ENCODE data around the gene MRTFB. TPM values are rescaled to one million over a fixed set of nuclear protein-coding genes. Genes with fewer than 3 reads are reported as not detected.

Gene MRTFB
- total and polyA plus RNA-seq, 8 donors = 4.3 to 81.6 (median 22.4) TPM

DNA sequence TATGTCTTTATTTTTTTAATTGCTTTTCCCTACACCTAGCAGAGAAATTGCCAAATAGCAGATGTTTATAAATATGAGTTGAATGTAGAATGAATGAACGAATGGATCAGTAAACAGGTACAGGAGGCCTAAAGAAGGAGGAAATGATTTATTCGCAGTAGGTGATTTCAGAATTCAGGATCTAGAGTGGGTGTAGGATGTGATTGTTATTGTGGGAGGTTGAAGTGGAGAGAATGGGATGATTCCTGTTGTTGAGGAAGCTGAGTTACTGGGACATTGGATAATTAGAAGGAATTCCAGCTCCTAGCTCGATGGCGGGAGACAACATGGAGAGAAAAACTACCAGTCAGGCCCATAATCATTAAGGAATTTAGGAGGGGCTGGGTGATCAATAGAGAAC, 42.2 kb downstream of the MRTFB start:
- no peaks in the 10 kb centered on the region for H3K36me3 ChIP-seq
- no peak overlapping the region for H3K27ac ChIP-seq
- no peak for TF ChIP-seq POLR2AphosphoS5 (IDR thresholded peaks at IDR 0.05)
- TF ChIP-seq EP300 (IDR thresholded peaks at IDR 0.05) = no peak
- TF ChIP-seq, protein P1, sequence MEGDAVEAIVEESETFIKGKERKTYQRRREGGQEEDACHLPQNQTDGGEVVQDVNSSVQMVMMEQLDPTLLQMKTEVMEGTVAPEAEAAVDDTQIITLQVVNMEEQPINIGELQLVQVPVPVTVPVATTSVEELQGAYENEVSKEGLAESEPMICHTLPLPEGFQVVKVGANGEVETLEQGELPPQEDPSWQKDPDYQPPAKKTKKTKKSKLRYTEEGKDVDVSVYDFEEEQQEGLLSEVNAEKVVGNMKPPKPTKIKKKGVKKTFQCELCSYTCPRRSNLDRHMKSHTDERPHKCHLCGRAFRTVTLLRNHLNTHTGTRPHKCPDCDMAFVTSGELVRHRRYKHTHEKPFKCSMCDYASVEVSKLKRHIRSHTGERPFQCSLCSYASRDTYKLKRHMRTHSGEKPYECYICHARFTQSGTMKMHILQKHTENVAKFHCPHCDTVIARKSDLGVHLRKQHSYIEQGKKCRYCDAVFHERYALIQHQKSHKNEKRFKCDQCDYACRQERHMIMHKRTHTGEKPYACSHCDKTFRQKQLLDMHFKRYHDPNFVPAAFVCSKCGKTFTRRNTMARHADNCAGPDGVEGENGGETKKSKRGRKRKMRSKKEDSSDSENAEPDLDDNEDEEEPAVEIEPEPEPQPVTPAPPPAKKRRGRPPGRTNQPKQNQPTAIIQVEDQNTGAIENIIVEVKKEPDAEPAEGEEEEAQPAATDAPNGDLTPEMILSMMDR (IDR thresholded peaks at IDR 0.05) = no peak
- TF ChIP-seq POLR2A (IDR thresholded peaks at IDR 0.05) = no peak
- WGBS, 5 donors = 82 to 90% (median 85%) methylated on average over 4 of the region's 4 CpGs
- H3K4me1 ChIP-seq = peaks cover 22 to 66% (median 48%) of the 10 kb centered on the region in 4 donors
- no peaks in the 10 kb centered on the region for H3K27me3 ChIP-seq
- no peak for DNase-seq
- H3K4me3 ChIP-seq = no peak overlapping the region
- H3K9me3 ChIP-seq = no peaks in the 10 kb centered on the region
- intact Hi-C loops (cut with DNase I; ENCODE audit: low total_unique reads) = no loop called here

DNA sequence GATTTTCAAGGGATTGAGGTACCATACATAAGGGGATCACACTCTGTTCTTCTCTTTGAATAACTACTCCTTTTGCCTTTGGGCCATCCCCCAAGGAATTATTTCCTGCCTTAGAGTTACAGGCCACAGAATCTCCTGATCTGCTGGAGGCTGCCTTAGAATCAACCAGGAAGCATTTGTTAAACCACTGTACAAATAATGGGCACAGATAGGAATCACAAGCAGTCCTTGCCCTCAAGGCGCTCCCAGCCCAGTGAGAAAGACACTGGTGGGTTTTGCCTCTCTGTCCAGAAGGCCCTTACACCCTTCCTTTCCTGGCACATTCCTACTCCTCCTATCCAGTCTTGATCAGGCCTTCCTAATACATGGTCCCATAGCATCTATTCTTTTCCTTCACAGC, 45.9 kb downstream of the MRTFB start:
- no peaks in the 10 kb centered on the region for H3K9me3 ChIP-seq
- intact Hi-C loops (cut with DNase I; ENCODE audit: low total_unique reads) = no loop called here
- no peaks in the 10 kb centered on the region for H3K27me3 ChIP-seq
- H3K4me1 ChIP-seq = peaks cover 7 to 53% (median 29%) of the 10 kb centered on the region in 4 donors
- no peak overlapping the region for H3K27ac ChIP-seq
- H3K4me3 ChIP-seq = no peak overlapping the region
- WGBS, 5 donors = 88 to 100% (median 89%) methylated on average over 1 of the region's 1 CpG
- H3K36me3 ChIP-seq = no peaks in the 10 kb centered on the region
- no peak for DNase-seq
- no peak for TF ChIP-seq POLR2A (IDR thresholded peaks at IDR 0.05)
- no peak for TF ChIP-seq POLR2AphosphoS5 (IDR thresholded peaks at IDR 0.05)
- TF ChIP-seq, protein P1 (IDR thresholded peaks at IDR 0.05) = no peak
- TF ChIP-seq EP300 (IDR thresholded peaks at IDR 0.05) = no peak

DNA sequence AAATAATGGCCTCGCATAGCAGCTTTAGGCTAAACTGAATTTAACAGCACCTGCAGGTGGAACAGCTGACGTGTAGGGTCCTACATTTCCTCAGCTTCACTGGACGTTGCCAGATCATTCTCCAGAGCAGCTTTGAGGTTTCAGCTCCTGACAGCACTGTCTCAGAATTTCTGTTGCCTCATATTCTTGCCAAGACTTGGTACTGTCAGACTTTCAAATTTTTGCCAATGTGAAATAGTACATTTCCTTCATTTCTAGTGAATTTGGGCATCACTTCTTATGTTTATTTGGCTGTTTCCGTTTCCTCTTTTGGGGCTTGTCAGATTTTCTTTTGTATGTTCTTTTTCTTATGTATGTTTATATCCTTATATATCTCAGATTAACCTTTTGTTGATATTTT, 48.7 kb downstream of the MRTFB start:
- Histone ChIP-seq H3K36me3 (no peaks in the 10 kb centered on the region), H3K4me1 (peaks cover 0 to 32% (median 14%) of the 10 kb centered on the region in 4 donors), H3K4me3 (no peak overlapping the region), H3K9me3 (no peaks in the 10 kb centered on the region), H3K27me3 (no peaks in the 10 kb centered on the region), H3K27ac (no peak overlapping the region)
- TF ChIP-seq POLR2AphosphoS5 (IDR thresholded peaks at IDR 0.05) (no peak), EP300 (IDR thresholded peaks at IDR 0.05) (no peak), POLR2A (IDR thresholded peaks at IDR 0.05) (no peak)
- TF ChIP-seq, protein P1 (IDR thresholded peaks at IDR 0.05) = no peak
- 82 to 95% (median 90%) methylated on average over 4 of the region's 4 CpGs for WGBS, 5 donors
- no peak for DNase-seq
- intact Hi-C loops (cut with DNase I; ENCODE audit: low total_unique reads) = no loop called here

DNA sequence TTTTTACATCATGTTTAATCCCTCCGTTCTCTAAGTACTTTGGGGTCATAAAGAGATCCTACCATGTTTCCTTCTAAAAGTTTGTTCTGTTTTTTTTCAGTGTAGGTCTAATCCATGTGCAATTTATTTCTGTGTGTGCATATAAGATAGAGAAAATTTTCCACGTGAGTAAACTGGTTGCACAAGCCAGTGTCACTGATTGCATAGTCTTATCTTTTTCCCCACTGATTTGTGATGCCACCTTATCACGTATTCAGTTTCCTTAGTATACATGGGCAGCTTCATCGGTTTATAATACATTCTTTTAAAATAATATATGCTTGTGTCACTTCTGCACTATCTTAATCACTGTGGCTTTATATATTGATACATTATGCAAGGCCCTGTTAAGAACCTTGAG, 49.2 kb downstream of the MRTFB start:
- TF ChIP-seq, protein P1 (IDR thresholded peaks at IDR 0.05) = no peak
- TF ChIP-seq POLR2A (IDR thresholded peaks at IDR 0.05) (no peak), POLR2AphosphoS5 (IDR thresholded peaks at IDR 0.05) (no peak), EP300 (IDR thresholded peaks at IDR 0.05) (no peak)
- Histone ChIP-seq H3K36me3 (no peaks in the 10 kb centered on the region), H3K9me3 (no peaks in the 10 kb centered on the region), H3K4me3 (no peak overlapping the region), H3K4me1 (peaks cover 0 to 31% (median 14%) of the 10 kb centered on the region in 4 donors), H3K27me3 (no peaks in the 10 kb centered on the region), H3K27ac (no peak overlapping the region)
- WGBS, 5 donors = 38 to 58% (median 51%) methylated on average over 4 of the region's 4 CpGs
- intact Hi-C loops (cut with DNase I; ENCODE audit: low total_unique reads) = no loop called here
- DNase-seq = no peak

All from stomach (tissue), 9 donors.